D721Med (cell line): ENCODE results near the gene TSEN34.
A peak's percentile ranks its signal among the peaks of the same experiment; 100 is the strongest.

Experiments used
- DNase-seq: peaks from one replicate; pipeline ENCODE4 v3.0.0; 2011; ENCODE audit warnings: low spot score; ENCODE audit not compliant: insufficient read length
- FAIRE-seq: peaks from 2 replicates; lab custom pipeline; 2011; peaks lifted over from hg19 to GRCh38; lab: Jason Lieb, UNC
- CTCF ChIP-seq: IDR thresholded peaks from 2 replicates; pipeline ENCODE4 v1.5.1; 2012; ENCODE audit warnings: mild to moderate bottlenecking, control low read depth; ENCODE audit not compliant: insufficient read depth; ENCODE audit errors: missing control alignments

The TSEN34 gene

DNA sequence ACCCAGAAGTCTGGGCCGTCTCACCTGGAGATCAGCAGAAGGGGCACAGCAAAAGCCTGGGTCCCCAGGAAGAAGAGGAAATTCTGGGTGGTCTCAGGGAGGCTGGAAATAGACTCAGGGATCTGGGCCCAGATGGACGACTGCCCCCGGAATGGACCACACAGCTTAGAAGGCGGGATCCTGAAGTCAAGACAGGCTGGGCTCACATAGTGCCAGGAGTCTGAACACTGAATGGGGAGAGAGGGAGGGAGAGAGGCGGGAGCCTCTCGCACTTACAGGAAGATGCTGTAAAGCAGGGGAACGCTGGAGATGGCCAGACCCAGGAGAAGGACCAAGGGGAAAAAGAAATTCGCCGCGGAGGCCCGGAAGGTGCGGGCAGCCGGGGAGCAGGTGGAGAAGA is 30.3 kb upstream of the TSEN34 start:
- TF ChIP-seq CTCF, result no peak
- no peak for FAIRE-seq
- DNase-seq, result no peak

GRCh38 chr19:54162241-54162805 is 28.8 kb upstream of the TSEN34 start:
- TF ChIP-seq CTCF, result no peak
- no peak for DNase-seq
- FAIRE-seq, result no peak

- no peak for TF ChIP-seq CTCF
- FAIRE-seq (no peak), DNase-seq (no peak)
These were observed 28.2 kb upstream of the TSEN34 start for GRCh38 chr19:54162884-54163283.

- no peak for TF ChIP-seq CTCF
- DNase-seq, result no peak
- FAIRE-seq, result no peak
These were observed 26.6 kb upstream of the TSEN34 start for GRCh38 chr19:54164369-54165068.

DNA sequence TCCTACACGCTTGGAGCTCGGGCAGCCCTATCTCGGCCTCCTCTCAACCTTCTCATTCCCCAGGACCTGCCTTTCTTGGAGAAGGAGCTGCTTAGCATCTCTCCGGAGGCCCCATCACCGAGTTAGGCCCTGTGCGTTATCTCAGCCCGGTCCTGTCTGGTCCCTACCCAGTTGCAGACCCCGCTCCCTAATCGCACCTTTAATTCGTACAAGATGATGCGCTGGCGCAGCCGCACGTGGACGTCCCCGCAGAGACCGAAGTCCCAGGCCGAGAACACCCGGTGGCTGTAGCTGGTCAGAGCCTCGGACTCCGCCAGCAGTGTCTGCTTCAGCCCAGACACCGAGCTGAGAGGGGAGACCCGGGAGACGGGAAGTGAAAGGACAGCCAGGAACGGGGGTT is 25.9 kb upstream of the TSEN34 start:
- DNase-seq (no peak), FAIRE-seq (no peak)
- no peak for TF ChIP-seq CTCF

DNA sequence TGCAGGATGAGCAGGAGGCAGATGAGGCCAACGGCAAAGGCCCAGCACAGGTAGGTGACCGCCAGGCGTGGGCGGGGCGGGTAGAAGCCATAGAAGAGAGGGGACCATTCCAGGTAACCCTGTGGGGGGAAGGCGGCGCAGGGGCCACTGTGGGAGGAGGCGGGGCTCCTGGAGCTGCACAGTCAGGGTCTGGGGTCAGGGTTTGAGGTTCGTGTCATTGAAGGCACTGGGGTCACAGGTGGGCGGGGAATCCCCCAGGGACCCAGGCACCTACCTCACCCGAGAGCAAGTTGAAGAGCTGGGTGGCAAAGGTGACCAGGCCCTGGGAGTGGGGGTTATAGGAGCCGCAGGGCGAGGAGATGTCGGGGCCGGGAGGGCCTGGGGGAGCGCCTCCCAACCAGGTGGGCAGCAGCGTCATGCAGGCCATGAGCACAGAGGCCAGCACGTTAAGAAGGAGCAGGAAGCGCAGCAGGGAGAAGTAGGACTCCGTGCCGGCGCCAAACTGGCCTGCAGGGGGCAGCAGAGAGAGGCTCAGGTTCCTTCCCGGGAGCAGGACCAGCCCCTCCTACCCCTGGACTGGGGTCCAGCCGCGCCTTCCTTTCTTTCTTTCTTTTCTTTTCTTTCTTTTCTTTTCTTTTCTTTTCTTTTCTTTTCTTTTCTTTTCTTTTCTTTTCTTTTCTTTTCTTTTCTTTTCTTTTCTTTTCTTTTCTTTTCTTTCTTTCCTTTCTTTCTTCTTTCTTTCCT is 22.8 kb upstream of the TSEN34 start:
- no peak for FAIRE-seq
- TF ChIP-seq CTCF, result peak; percentile 78
- peak; percentile 88 for DNase-seq
